Ovary (tissue), 9 donors: ENCODE measurements around the gene PSEN2. TPM values are rescaled to one million over a fixed set of nuclear protein-coding genes. Genes with fewer than 3 reads are reported as not detected.

Experiments used
- DNase-seq, 5 donors: peaks; one replicate each; pipeline ENCODE4 v3.0.0-alpha.2; 2019 to 2020
- H3K27ac ChIP-seq, 2 donors: fragments of 200-600 bp; one replicate each; pipeline versions ENCODE4 v1.5.1 to v1.8.0; 2019 to 2022
- H3K27me3 ChIP-seq: fragments of 200-600 bp; one replicate; pipeline ENCODE4 v1.8.0; 2022
- H3K36me3 ChIP-seq: fragments of 200-600 bp; sonication (generic); one replicate; pipeline ENCODE4 v1.5.1; 2019
- H3K4me1 ChIP-seq: one replicate; pipeline ENCODE4 v1.8.1; 2013; ENCODE audit warnings: mild to moderate bottlenecking, moderate library complexity; ENCODE audit not compliant: insufficient read depth
- H3K4me3 ChIP-seq: fragments of 200-600 bp; sonication (generic); one replicate; pipeline ENCODE4 v1.5.1; 2017
- H3K9me3 ChIP-seq, 2 donors: fragments of 200-600 bp in 1 of 2; sonication (generic) in 1 of 2; one replicate each; pipeline versions ENCODE4 v1.5.1 to v1.8.1; 2013 to 2019; ENCODE audit warnings: mild to moderate bottlenecking in 1 of 2, moderate library complexity in 1 of 2
- EP300 ChIP-seq: sonication (generic); formaldehyde crosslinking; IDR thresholded peaks from one replicate; pipeline ENCODE4 v1.6.1; 2017; ENCODE audit warnings: antibody characterized with exemption
- POLR2A ChIP-seq: fragments of 450-650 bp; IDR thresholded peaks from one replicate; pipeline ENCODE4 v1.6.1; 2017; ENCODE audit warnings: antibody characterized with exemption, mild to moderate bottlenecking, moderate library complexity
- WGBS, 3 donors: extraction: QIAGEN DNeasy Blood & Tissue Kit in 1 of 3; methylation state at CpG; one replicate each; pipeline versions ENCODE4 v1.1.5 to v1.1.7; 2013 to 2017; 5-methylcytosine and 5-hydroxymethylcytosine counted together
- intact Hi-C, 4 donors: fragments of 100-400 bp; cut with DNase I; formaldehyde crosslinking; loops; one replicate each; pipeline versions ENCODE4 v1.11.0 to v1.15.1; 2022 to 2023
- polyA plus RNA-seq, 2 donors: library from polyadenylated mRNA; stranded (reverse); fragments of 200-250 nt in 1 of 2; fragments of 350-450 nt in 1 of 2; fragmentation: Illumina TruSeq in 1 of 2; extraction: RNeasy Lipid Tissue Mini Kit (QIAGEN cat#74804) in 1 of 2; gene quantifications; one replicate each; pipeline ENCODE4 v1.2.3, GENCODE V29; 2013 to 2014
- total RNA-seq, 7 donors: library from RNA; depleted of rRNA in 2 of 7; stranded (reverse); fragments of >200 nt in 2 of 7; fragmentation: NEBNext Ultra II Directional in 3 of 7; extraction: Animal tissue kit (Norgen Biotek cat#: 25700) in 3 of 7; gene quantifications; one replicate each; pipeline versions ENCODE4 v1.1.0 to v1.2.4, GENCODE V29; 2016 to 2023
- TF ChIP-seq, protein P1 (sequence below), 3 donors: fragments of 450-650 bp in 2 of 3; fragments of 200-600 bp in 1 of 3; IDR thresholded peaks; one replicate each; pipeline versions ENCODE4 v1.5.1 to v1.8.0; 2016 to 2022; ENCODE audit warnings: antibody characterized with exemption in 3 of 3, mild to moderate bottlenecking in 1 of 3
- donor health status: DM: no; HTN: no; CAD: no; lungs with moderate emphysema.
- donor health status: DM: no; HTN: no; CAD: no.
- donor health status: Bipolar disorder and iron deficiency.
- donor health status: DM: yes; HTN: yes; CAD: no.
- donor health status: DM: no; HTN: no; CAD: no.
- donor health status: DM: yes; HTN: yes; CAD: no.

Gene PSEN2
- total and polyA plus RNA-seq, 9 donors = 17.8 to 37.0 (median 24.6) TPM

DNA sequence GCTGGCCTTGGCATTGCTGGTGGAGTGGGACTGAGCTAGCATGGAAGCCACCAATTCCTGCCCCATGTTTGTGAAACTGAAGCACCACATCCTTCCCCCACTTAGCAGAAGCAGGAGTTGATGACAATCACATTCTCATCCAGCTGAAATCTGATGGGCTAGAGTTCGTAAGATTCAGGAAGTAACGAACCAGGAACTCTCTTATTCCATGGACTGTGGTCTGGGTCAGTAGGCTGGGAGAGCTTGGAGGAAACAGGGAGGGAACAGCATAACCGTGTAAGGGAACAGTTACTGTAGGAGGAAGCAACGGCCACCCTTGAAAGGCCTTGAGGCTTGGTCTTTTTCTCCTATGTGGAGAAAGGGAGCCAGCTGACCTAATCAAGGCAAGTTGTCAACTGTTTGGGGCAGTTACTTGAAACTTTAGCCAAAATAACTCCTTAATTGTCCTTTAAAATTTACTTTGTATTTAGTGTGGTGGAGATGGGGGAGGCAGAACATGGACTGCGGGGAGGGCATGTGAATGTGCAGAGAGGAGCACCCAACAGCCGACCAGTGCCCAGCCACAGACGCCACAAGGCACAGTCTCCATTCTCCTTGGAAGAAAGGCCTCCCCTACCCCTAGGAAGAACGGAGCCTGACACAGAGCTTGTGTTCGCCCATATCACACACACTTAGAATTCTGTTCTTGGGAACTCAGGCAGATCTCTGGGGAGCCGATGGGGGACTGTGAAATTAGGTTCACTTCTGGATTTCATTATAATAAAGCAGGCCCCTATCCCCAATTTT, 67.7 kb downstream of the PSEN2 start:
- WGBS, 3 donors = 81 to 88% (median 86%) methylated on average over 10 of the region's 10 CpGs
- peaks cover 13% of the 10 kb centered on the region for H3K4me1 ChIP-seq
- DNase-seq = no peak
- H3K36me3 ChIP-seq = no peaks in the 10 kb centered on the region
- intact Hi-C loops = no loop called here
- no peaks in the 10 kb centered on the region for H3K27me3 ChIP-seq
- H3K9me3 ChIP-seq = no peaks in the 10 kb centered on the region
- no peak overlapping the region for H3K4me3 ChIP-seq
- peak overlapping the region; percentile 70 to 99 for H3K27ac ChIP-seq
- TF ChIP-seq, protein P1, sequence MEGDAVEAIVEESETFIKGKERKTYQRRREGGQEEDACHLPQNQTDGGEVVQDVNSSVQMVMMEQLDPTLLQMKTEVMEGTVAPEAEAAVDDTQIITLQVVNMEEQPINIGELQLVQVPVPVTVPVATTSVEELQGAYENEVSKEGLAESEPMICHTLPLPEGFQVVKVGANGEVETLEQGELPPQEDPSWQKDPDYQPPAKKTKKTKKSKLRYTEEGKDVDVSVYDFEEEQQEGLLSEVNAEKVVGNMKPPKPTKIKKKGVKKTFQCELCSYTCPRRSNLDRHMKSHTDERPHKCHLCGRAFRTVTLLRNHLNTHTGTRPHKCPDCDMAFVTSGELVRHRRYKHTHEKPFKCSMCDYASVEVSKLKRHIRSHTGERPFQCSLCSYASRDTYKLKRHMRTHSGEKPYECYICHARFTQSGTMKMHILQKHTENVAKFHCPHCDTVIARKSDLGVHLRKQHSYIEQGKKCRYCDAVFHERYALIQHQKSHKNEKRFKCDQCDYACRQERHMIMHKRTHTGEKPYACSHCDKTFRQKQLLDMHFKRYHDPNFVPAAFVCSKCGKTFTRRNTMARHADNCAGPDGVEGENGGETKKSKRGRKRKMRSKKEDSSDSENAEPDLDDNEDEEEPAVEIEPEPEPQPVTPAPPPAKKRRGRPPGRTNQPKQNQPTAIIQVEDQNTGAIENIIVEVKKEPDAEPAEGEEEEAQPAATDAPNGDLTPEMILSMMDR (IDR thresholded peaks at IDR 0.05) = no peak
- TF ChIP-seq POLR2A (no peak), EP300 (no peak)

DNA sequence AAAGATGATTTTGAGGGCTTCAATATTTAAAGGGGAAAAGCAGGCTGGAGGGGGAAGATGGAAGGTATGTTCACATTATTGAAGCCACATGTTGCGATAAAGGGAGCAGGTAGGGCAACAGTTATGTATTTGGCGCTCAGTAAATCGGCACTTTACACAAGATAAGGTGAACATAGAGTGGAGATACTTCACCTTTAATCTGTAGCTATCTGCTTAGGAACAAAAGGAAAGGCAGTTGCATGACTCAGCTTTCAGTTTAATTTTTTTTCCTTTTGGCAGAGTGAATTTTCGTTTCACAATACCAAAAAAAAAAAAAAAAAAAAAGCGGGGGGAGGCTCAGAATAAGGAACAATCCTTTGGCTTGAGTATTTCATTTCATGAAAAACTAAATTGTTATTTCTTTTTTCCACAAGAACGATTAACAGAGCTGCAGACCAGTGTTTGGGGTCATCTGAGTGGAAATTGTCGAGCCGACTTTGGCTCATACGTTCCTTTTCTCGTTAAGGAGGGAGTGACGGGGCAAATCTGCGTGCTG, 68.6 kb downstream of the PSEN2 start:
- Histone ChIP-seq H3K4me3 (peak overlapping the region; percentile 61), H3K4me1 (peaks cover 19% of the 10 kb centered on the region), H3K27ac (peak overlapping the region; percentile 92 to 99), H3K36me3 (no peaks in the 10 kb centered on the region), H3K9me3 (no peaks in the 10 kb centered on the region), H3K27me3 (no peaks in the 10 kb centered on the region)
- intact Hi-C loops = no loop called here
- no peak for DNase-seq
- no peak for TF ChIP-seq EP300
- TF ChIP-seq POLR2A = no peak
- TF ChIP-seq, protein P1 (IDR thresholded peaks at IDR 0.05) = no peak
- WGBS, 3 donors = 4 to 5% (median 5%) methylated on average over 12 of the region's 12 CpGs

DNA sequence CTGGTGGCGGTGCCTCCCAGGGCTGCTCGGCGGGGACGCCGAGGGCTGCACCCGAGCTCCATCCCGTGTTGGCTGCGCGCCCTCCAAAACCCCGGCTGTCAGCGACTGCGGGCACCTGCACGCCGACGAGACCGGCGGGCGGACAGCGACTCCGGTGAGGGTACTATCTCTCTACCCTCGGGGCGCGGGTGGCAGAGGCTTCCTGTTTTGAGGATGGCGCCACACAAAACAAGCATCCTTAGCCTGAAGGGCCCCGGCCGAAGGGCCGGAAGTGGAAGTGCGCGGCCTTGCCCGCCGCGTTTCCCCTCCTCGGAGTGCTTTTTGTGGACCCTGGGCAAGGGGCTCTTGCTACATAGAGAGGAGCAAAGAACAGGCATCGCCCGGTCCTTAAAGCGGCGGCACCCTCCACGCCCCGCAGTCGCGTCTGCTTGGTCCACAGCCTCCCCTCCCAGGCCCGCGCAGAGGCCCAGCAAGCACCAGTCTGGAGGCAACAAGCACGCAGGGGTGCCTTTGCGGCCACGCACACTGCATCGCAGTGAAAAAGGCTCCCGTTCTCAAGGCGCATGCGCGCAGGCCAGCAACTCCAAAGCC, 69.1 kb downstream of the PSEN2 start:
- no peaks in the 10 kb centered on the region for H3K36me3 ChIP-seq
- intact Hi-C loops = no loop called here
- peaks cover 24% of the 10 kb centered on the region for H3K4me1 ChIP-seq
- WGBS, 3 donors = 0% methylated on average over 26 to 51 of the region's 51 CpGs
- peak overlapping the region; percentile 61 for H3K4me3 ChIP-seq
- peak; percentile 70 to 83 (median 80) for DNase-seq
- TF ChIP-seq POLR2A = peak; percentile 95
- TF ChIP-seq, protein P1 (IDR thresholded peaks at IDR 0.05) = peak in 1 of 3 donors; percentile 16
- no peak for TF ChIP-seq EP300
- no peaks in the 10 kb centered on the region for H3K9me3 ChIP-seq
- H3K27ac ChIP-seq = peak overlapping the region; percentile 92 to 99
- H3K27me3 ChIP-seq = no peaks in the 10 kb centered on the region

DNA sequence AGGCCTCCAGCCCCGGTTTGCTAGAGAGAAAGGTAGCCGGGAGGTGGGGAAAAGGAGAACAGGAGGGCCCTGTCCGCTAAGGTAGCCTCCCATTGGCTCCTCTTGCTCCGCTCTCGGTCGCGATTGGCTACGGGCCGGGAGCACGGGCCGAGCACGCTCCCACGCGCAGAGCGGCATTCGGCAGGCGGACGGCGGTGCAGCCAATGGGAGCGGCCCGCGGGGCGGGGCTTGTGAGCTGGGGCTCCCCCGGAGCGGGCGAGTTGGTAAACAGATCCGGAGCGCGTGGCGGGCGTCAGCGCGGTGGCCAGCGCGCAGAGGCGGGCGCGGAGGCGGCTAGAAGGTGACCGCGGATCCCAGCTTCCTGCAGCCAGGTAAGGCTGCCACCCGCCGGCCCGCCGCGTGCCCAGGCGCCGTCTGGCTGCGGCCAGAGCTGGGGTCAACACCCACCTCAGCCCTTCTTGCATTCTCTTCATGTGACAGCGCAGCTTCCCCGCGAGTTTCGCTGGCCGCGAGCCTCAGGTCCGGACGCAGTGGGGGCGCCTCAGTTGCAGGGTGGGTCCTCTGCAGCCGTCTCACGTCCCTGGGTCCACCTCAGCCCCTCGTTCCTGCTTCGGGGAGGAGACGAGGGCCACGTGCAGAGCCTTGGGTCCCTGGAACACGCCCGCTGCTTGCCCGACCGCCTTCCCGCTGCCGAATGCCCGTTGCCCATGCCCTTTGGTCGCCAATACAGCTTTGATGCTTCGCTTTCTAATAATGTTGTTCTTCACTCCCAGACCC, 69.8 kb downstream of the PSEN2 start, which contains the start of gene COQ8A:
TSS of gene COQ8A (plus strand) at position 266 of the 777 bp plus-strand sequence. CDS start 21,092 bp downstream, outside the sequence.
- H3K4me1 ChIP-seq = peaks cover 29% of the 10 kb centered on the region
- H3K27ac ChIP-seq = peak within 1 kb of the TSS; percentile 92 to 99
- WGBS, 3 donors = 0% methylated on average over 64 to 73 of the region's 73 CpGs
- TF ChIP-seq EP300 (no peak), POLR2A (no peak)
- TF ChIP-seq, protein P1 (IDR thresholded peaks at IDR 0.05) = no peak
- no peaks in the 10 kb centered on the region for H3K9me3 ChIP-seq
- intact Hi-C loops = no loop called here
- no peaks in the 10 kb centered on the region for H3K36me3 ChIP-seq
- H3K27me3 ChIP-seq = no peaks in the 10 kb centered on the region
- peak within 1 kb of the TSS; percentile 95 for H3K4me3 ChIP-seq
- peak; percentile 99 for DNase-seq
